Stimulated activated effector memory CD8-positive, alpha-beta T cell treated with anti-CD3 and anti-CD28 coated beads, Interleukin-12 subunit alpha, Interleukin-12 subunit beta, amount 100 ng/mL, for 72 hours (primary cell): ENCODE results near the gene NIPSNAP2.
"Not testable (repeated sequence)": the region's sequence is repeated elsewhere in the genome, so short reads cannot be mapped to it uniquely, and the experiment has no call there.

ENCODE experiments used
- ATAC-seq: fragments of 150-1000 bp; cut with Tn5 transposase; 2 replicates; pipeline ENCODE4 v1.10.0; 2021
- DNase-seq, 2 donors: peaks; one replicate each; pipeline ENCODE4 v3.0.0; 2021 to 2022; ENCODE audit warnings: low spot score in 2 of 2
- H3K27ac Mint-ChIP-seq: one replicate; pipeline ENCODE4 v1.8.0; 2022; ENCODE audit warnings: mild to moderate bottlenecking, mixed read lengths
- H3K36me3 Mint-ChIP-seq: one replicate; pipeline ENCODE4 v1.8.0; 2022; ENCODE audit warnings: mild to moderate bottlenecking, mixed read lengths
- H3K4me1 Mint-ChIP-seq: one replicate; pipeline ENCODE4 v1.8.0; 2022; ENCODE audit warnings: mixed read lengths
- H3K4me3 Mint-ChIP-seq: one replicate; pipeline ENCODE4 v1.8.0; 2022; ENCODE audit warnings: mild to moderate bottlenecking, mixed read lengths
- H3K9me3 Mint-ChIP-seq: one replicate; pipeline ENCODE4 v1.8.0; 2022; ENCODE audit warnings: mixed read lengths

Gene NIPSNAP2

GRCh38 chr7:56017015-56017414 is 52.6 kb downstream of the NIPSNAP2 start:
- DNase-seq, H3K4me3 Mint-ChIP-seq, ATAC-seq, H3K9me3 Mint-ChIP-seq, H3K27ac Mint-ChIP-seq, H3K4me1 Mint-ChIP-seq: not testable (repeated sequence)
- H3K36me3 Mint-ChIP-seq = peaks cover 62% of the 10 kb centered on the region

GRCh38 chr7:56019501-56019900 is 55.1 kb downstream of the NIPSNAP2 start:
- Mint-ChIP-seq H3K36me3 (peaks cover 51% of the 10 kb centered on the region), H3K9me3 (no peaks in the 10 kb centered on the region), H3K4me3 (no peak overlapping the region), H3K27ac (no peak overlapping the region), H3K4me1 (no peaks in the 10 kb centered on the region)
- DNase-seq (no peak), ATAC-seq (no peak)

- H3K9me3 Mint-ChIP-seq = no peaks in the 10 kb centered on the region
- peaks cover 31% of the 10 kb centered on the region for H3K36me3 Mint-ChIP-seq
- H3K27ac Mint-ChIP-seq = no peak overlapping the region
- no peak for DNase-seq
- H3K4me1 Mint-ChIP-seq = no peaks in the 10 kb centered on the region
- no peak for ATAC-seq
- no peak overlapping the region for H3K4me3 Mint-ChIP-seq
Measured at GRCh38 chr7:56023500-56023899, 59.1 kb downstream of the NIPSNAP2 start.

- H3K27ac Mint-ChIP-seq = no peak overlapping the region
- no peaks in the 10 kb centered on the region for H3K4me1 Mint-ChIP-seq
- no peak for ATAC-seq
- no peak for DNase-seq
- H3K4me3 Mint-ChIP-seq = no peak overlapping the region
- peaks cover 7% of the 10 kb centered on the region for H3K36me3 Mint-ChIP-seq
- H3K9me3 Mint-ChIP-seq = no peaks in the 10 kb centered on the region
Measured at GRCh38 chr7:56026538-56026937, 62.2 kb downstream of the NIPSNAP2 start.

- DNase-seq = no peak
- H3K4me3 Mint-ChIP-seq = no peak overlapping the region
- no peak overlapping the region for H3K27ac Mint-ChIP-seq
- ATAC-seq = no peak
- no peaks in the 10 kb centered on the region for H3K9me3 Mint-ChIP-seq
- H3K4me1 Mint-ChIP-seq = no peaks in the 10 kb centered on the region
- peaks cover 7% of the 10 kb centered on the region for H3K36me3 Mint-ChIP-seq
Measured at GRCh38 chr7:56028942-56029630, 64.7 kb downstream of the NIPSNAP2 start.

- no peaks in the 10 kb centered on the region for H3K9me3 Mint-ChIP-seq
- DNase-seq (no peak), ATAC-seq (no peak)
- H3K4me3 Mint-ChIP-seq = no peak overlapping the region
- H3K27ac Mint-ChIP-seq = no peak overlapping the region
- H3K4me1 Mint-ChIP-seq = no peaks in the 10 kb centered on the region
- H3K36me3 Mint-ChIP-seq = peaks cover 7% of the 10 kb centered on the region
Measured at GRCh38 chr7:56030340-56030739, 66.0 kb downstream of the NIPSNAP2 start.

GRCh38 chr7:56031556-56031955 is 67.2 kb downstream of the NIPSNAP2 start:
- H3K4me1 Mint-ChIP-seq, H3K9me3 Mint-ChIP-seq, H3K27ac Mint-ChIP-seq, H3K4me3 Mint-ChIP-seq, H3K36me3 Mint-ChIP-seq, ATAC-seq, DNase-seq: not testable (repeated sequence)

GRCh38 chr7:56032578-56032977 is 68.2 kb downstream of the NIPSNAP2 start:
- not testable (repeated sequence) for DNase-seq, H3K4me1 Mint-ChIP-seq, ATAC-seq, H3K36me3 Mint-ChIP-seq, H3K9me3 Mint-ChIP-seq, H3K27ac Mint-ChIP-seq
- peak overlapping the region; percentile 71 for H3K4me3 Mint-ChIP-seq

GRCh38 chr7:56033671-56034432 is 69.5 kb downstream of the NIPSNAP2 start:
- H3K27ac Mint-ChIP-seq = no peak overlapping the region
- no peaks in the 10 kb centered on the region for H3K4me1 Mint-ChIP-seq
- DNase-seq (peak; percentile 39 to 86), ATAC-seq (peak; percentile 93)
- peaks cover 1% of the 10 kb centered on the region for H3K36me3 Mint-ChIP-seq
- no peaks in the 10 kb centered on the region for H3K9me3 Mint-ChIP-seq
- peak overlapping the region; percentile 71 for H3K4me3 Mint-ChIP-seq

GRCh38 chr7:56040730-56041129 is 76.3 kb downstream of the NIPSNAP2 start:
- peaks cover 18% of the 10 kb centered on the region for H3K36me3 Mint-ChIP-seq
- DNase-seq = no peak
- no peaks in the 10 kb centered on the region for H3K9me3 Mint-ChIP-seq
- no peak for ATAC-seq
- no peaks in the 10 kb centered on the region for H3K4me1 Mint-ChIP-seq
- H3K27ac Mint-ChIP-seq = no peak overlapping the region
- H3K4me3 Mint-ChIP-seq = no peak overlapping the region

GRCh38 chr7:56045758-56046157 is 81.4 kb downstream of the NIPSNAP2 start:
- peaks cover 20% of the 10 kb centered on the region for H3K36me3 Mint-ChIP-seq
- not testable (repeated sequence) for H3K4me3 Mint-ChIP-seq, DNase-seq, H3K27ac Mint-ChIP-seq, H3K9me3 Mint-ChIP-seq, ATAC-seq, H3K4me1 Mint-ChIP-seq

- H3K4me3 Mint-ChIP-seq = no peak overlapping the region
Measured at GRCh38 chr7:56046721-56047445, 82.5 kb downstream of the NIPSNAP2 start.

GRCh38 chr7:56047446-56048116 is 83.2 kb downstream of the NIPSNAP2 start:
- H3K9me3 Mint-ChIP-seq, ATAC-seq, H3K27ac Mint-ChIP-seq, H3K4me3 Mint-ChIP-seq, DNase-seq, H3K4me1 Mint-ChIP-seq: not testable (repeated sequence)
- H3K36me3 Mint-ChIP-seq = peaks cover 21% of the 10 kb centered on the region

More at GRCh38 chr7:56046721-56047445, 82.5 kb downstream of the NIPSNAP2 start:
- peaks cover 22% of the 10 kb centered on the region for H3K36me3 Mint-ChIP-seq
- H3K27ac Mint-ChIP-seq = no peak overlapping the region
- H3K9me3 Mint-ChIP-seq = no peaks in the 10 kb centered on the region
- DNase-seq (no peak), ATAC-seq (no peak)
- no peaks in the 10 kb centered on the region for H3K4me1 Mint-ChIP-seq

- H3K4me1 Mint-ChIP-seq = peaks cover 4% of the 10 kb centered on the region
- no peaks in the 10 kb centered on the region for H3K9me3 Mint-ChIP-seq
- DNase-seq (no peak), ATAC-seq (no peak)
- H3K4me3 Mint-ChIP-seq = no peak overlapping the region
- H3K36me3 Mint-ChIP-seq = peaks cover 24% of the 10 kb centered on the region
- no peak overlapping the region for H3K27ac Mint-ChIP-seq
Measured at GRCh38 chr7:56048245-56048644, 83.9 kb downstream of the NIPSNAP2 start.

- not testable (repeated sequence) for H3K27ac Mint-ChIP-seq, H3K9me3 Mint-ChIP-seq, ATAC-seq, H3K4me3 Mint-ChIP-seq, H3K4me1 Mint-ChIP-seq, DNase-seq
- peaks cover 29% of the 10 kb centered on the region for H3K36me3 Mint-ChIP-seq
Measured at GRCh38 chr7:56048763-56049162, 84.4 kb downstream of the NIPSNAP2 start.
